ENCODE measurements around the gene MYL6B.

DNA sequence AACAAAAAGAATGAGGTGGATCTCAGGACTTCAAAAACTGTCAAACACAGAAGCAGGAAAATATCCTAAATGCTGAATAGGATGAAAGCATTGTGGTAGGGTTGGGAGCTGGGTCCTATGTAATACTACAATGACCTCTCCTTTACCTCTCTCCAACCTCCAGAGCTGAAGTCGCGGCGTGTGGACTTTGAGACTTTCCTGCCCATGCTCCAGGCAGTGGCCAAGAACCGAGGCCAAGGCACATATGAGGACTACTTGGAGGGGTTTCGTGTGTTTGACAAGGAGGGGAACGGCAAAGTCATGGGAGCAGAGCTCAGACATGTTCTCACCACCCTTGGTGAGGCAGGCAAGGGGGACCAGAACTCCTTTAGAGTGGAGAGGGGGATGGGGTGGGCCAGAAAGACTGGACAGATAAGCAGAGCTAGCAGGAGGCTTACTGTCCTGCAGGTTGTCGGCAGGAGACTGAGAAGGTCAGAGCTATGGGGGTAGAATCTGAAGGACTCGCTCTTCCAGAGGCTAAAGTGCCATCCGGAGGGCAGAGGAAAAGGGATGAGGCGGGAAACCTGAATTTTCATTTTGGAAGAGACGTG is 3.0 kb downstream of the MYL6B start:
- TF ChIP-seq, protein P1, sequence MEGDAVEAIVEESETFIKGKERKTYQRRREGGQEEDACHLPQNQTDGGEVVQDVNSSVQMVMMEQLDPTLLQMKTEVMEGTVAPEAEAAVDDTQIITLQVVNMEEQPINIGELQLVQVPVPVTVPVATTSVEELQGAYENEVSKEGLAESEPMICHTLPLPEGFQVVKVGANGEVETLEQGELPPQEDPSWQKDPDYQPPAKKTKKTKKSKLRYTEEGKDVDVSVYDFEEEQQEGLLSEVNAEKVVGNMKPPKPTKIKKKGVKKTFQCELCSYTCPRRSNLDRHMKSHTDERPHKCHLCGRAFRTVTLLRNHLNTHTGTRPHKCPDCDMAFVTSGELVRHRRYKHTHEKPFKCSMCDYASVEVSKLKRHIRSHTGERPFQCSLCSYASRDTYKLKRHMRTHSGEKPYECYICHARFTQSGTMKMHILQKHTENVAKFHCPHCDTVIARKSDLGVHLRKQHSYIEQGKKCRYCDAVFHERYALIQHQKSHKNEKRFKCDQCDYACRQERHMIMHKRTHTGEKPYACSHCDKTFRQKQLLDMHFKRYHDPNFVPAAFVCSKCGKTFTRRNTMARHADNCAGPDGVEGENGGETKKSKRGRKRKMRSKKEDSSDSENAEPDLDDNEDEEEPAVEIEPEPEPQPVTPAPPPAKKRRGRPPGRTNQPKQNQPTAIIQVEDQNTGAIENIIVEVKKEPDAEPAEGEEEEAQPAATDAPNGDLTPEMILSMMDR (IDR thresholded peaks at IDR 0.05; ENCODE audit: poor library complexity) = no peak
- no peak for TF ChIP-seq EZH2 (IDR thresholded peaks at IDR 0.05; ENCODE audit: borderline replicate concordance)
- TF ChIP-seq EZH2phosphoT487 (IDR thresholded peaks at IDR 0.05; ENCODE audit: low read depth, severe bottlenecking, unreplicated experiment) = no peak
